HepG2 (cell line): ENCODE results near the gene LARP1. TPM values are rescaled to one million over a fixed set of nuclear protein-coding genes. Genes with fewer than 3 reads are reported as not detected.

Experiments
- DR1 ChIP-seq: sonication (generic); formaldehyde crosslinking; IDR thresholded peaks from 2 replicates; pipeline ENCODE4 v1.8.0; 2021; ENCODE audit warnings: mild to moderate bottlenecking, missing genetic modification reagents, inconsistent platforms
- FLYWCH1 ChIP-seq: sonication (generic); formaldehyde crosslinking; IDR thresholded peaks from 2 replicates; pipeline ENCODE4 v1.8.1; 2023; ENCODE audit warnings: mild to moderate bottlenecking, missing genetic modification reagents
- HOXA3 ChIP-seq: sonication (generic); formaldehyde crosslinking; IDR thresholded peaks from 2 replicates; pipeline ENCODE4 v1.5.0; 2020; ENCODE audit warnings: missing genetic modification reagents
- KAT8 ChIP-seq: IDR thresholded peaks from 2 replicates; pipeline ENCODE4 v1.6.1; 2016; ENCODE audit warnings: missing genetic modification reagents, missing compliant biosample characterization
- KDM2A ChIP-seq: sonication (generic); formaldehyde crosslinking; IDR thresholded peaks from 2 replicates; pipeline ENCODE4 v1.4.0; 2020; ENCODE audit warnings: low read depth, missing genetic modification reagents, borderline replicate concordance
- MAFG ChIP-seq: sonication (generic); formaldehyde crosslinking; IDR thresholded peaks from 2 replicates; pipeline ENCODE4 v1.5.1; 2020; ENCODE audit warnings: mild to moderate bottlenecking, missing genetic modification reagents
- NFYC ChIP-seq: IDR thresholded peaks from 2 replicates; pipeline ENCODE4 v1.6.1; 2016; ENCODE audit warnings: missing genetic modification reagents, missing compliant biosample characterization
- ONECUT2 ChIP-seq: sonication (generic); formaldehyde crosslinking; IDR thresholded peaks from 2 replicates; pipeline ENCODE4 v1.4.0; 2020; ENCODE audit warnings: missing genetic modification reagents
- PITX1 ChIP-seq: sonication (generic); formaldehyde crosslinking; IDR thresholded peaks from 2 replicates; pipeline ENCODE4 v1.5.1; 2020; ENCODE audit warnings: mild to moderate bottlenecking, missing genetic modification reagents
- POLR2A ChIP-seq, 2 experiments: IDR thresholded peaks; 2 replicates each; pipeline ENCODE4 v1.6.1; 2011; ENCODE audit warnings: low read depth in 2 of 2, low read length in 2 of 2, mild to moderate bottlenecking in 1 of 2, moderate library complexity in 1 of 2; ENCODE audit not compliant: insufficient read depth in 1 of 2
- RFX1 ChIP-seq: fragments of 450-650 bp; IDR thresholded peaks from 2 replicates; pipeline ENCODE4 v1.6.1; 2017
- SRSF9 ChIP-seq: fragments of 200-400 bp; formaldehyde crosslinking; IDR thresholded peaks from 2 replicates; pipeline ENCODE4 v1.6.1; 2018; ENCODE audit warnings: borderline replicate concordance, mild to moderate bottlenecking, low read depth, low read length; ENCODE audit not compliant: insufficient read depth, poor library complexity, severe bottlenecking
- TBL1XR1 ChIP-seq: fragments of 150-350 bp; IDR thresholded peaks from 2 replicates; pipeline ENCODE4 v1.6.1; 2014; ENCODE audit warnings: borderline replicate concordance, low read length; ENCODE audit not compliant: partially characterized antibody
- TBP ChIP-seq: sonication (generic); formaldehyde crosslinking; IDR thresholded peaks from 2 replicates; pipeline ENCODE4 v1.5.0; 2020; ENCODE audit warnings: missing genetic modification reagents
- TBX3 ChIP-seq: fragments of 450-650 bp; IDR thresholded peaks from 2 replicates; pipeline ENCODE4 v1.6.1; 2017; ENCODE audit warnings: antibody characterized with exemption, mild to moderate bottlenecking, inconsistent platforms, borderline replicate concordance
- TGIF2 ChIP-seq: IDR thresholded peaks from 2 replicates; pipeline ENCODE4 v1.6.1; 2016; ENCODE audit warnings: control low read depth, missing compliant biosample characterization
- ZBTB43 ChIP-seq: sonication (generic); formaldehyde crosslinking; conservative IDR thresholded peaks from 2 replicates; pipeline ENCODE4 v1.4.0; 2020; ENCODE audit warnings: missing genetic modification reagents
- ZC3H13 ChIP-seq: sonication (generic); formaldehyde crosslinking; IDR thresholded peaks from 2 replicates; pipeline ENCODE4 v1.8.1; 2023; ENCODE audit warnings: mild to moderate bottlenecking, missing genetic modification reagents, moderate library complexity
- ZFP41 ChIP-seq: sonication (generic); formaldehyde crosslinking; IDR thresholded peaks from 2 replicates; pipeline ENCODE4 v1.4.0; 2020; ENCODE audit warnings: mild to moderate bottlenecking, missing genetic modification reagents, borderline replicate concordance
- ZMYM4 ChIP-seq: sonication (generic); formaldehyde crosslinking; IDR thresholded peaks from 2 replicates; pipeline ENCODE4 v1.8.1; 2023; ENCODE audit warnings: mild to moderate bottlenecking, missing genetic modification reagents
- ZNF510 ChIP-seq: sonication (generic); formaldehyde crosslinking; IDR thresholded peaks from 2 replicates; pipeline ENCODE4 v1.4.0; 2020; ENCODE audit warnings: low read depth, mild to moderate bottlenecking, missing genetic modification reagents
- ZNF577 ChIP-seq: sonication (generic); formaldehyde crosslinking; IDR thresholded peaks from 2 replicates; pipeline ENCODE4 v1.4.0; 2020; ENCODE audit warnings: mild to moderate bottlenecking, low read depth, missing genetic modification reagents, borderline replicate concordance
- ZNF614 ChIP-seq: IDR thresholded peaks from 2 replicates; pipeline ENCODE4 v1.6.1; 2018; ENCODE audit warnings: missing biosample characterization, missing genetic modification reagents, inconsistent platforms, borderline replicate concordance
- ZNF703 ChIP-seq: sonication (generic); formaldehyde crosslinking; IDR thresholded peaks from 2 replicates; pipeline ENCODE4 v1.5.1; 2020; ENCODE audit warnings: missing genetic modification reagents, mild to moderate bottlenecking, moderate library complexity, borderline replicate concordance
- ZNF768 ChIP-seq: sonication (generic); formaldehyde crosslinking; IDR thresholded peaks from 2 replicates; pipeline ENCODE4 v1.4.0; 2020; ENCODE audit warnings: missing genetic modification reagents
- ZNF780A ChIP-seq: sonication (generic); formaldehyde crosslinking; IDR thresholded peaks from 2 replicates; pipeline ENCODE4 v1.8.0; 2022; ENCODE audit warnings: mild to moderate bottlenecking, missing genetic modification reagents, moderate library complexity
- ZSCAN22 ChIP-seq: sonication (generic); formaldehyde crosslinking; IDR thresholded peaks from 2 replicates; pipeline ENCODE4 v1.4.0; 2020; ENCODE audit warnings: mild to moderate bottlenecking, missing genetic modification reagents
- ZSCAN29 ChIP-seq: sonication (generic); formaldehyde crosslinking; conservative IDR thresholded peaks from 2 replicates; pipeline ENCODE4 v1.4.0; 2020; ENCODE audit warnings: mild to moderate bottlenecking, missing genetic modification reagents
- polyA plus RNA-seq, 8 experiments: library from polyadenylated mRNA; depleted of rRNA in 3 of 8; stranded (reverse) in 7 of 8; unstranded in 1 of 8; fragments of >200 nt; fragmentation: Illumina TruSeq in 4 of 8; extraction: Trizol in 4 of 8; gene quantifications; 2 replicates each; pipeline versions ENCODE4 v1.2.1 to v1.2.3, GENCODE V29; 2011 to 2016; ENCODE audit warnings: low read depth in 4 of 8, missing spikeins in 1 of 8, mixed read lengths in 1 of 8; ENCODE audit not compliant: insufficient read depth in 1 of 8
- total RNA-seq, 5 experiments: library from RNA; depleted of rRNA; stranded (reverse); fragments of >200 nt; fragmentation: Illumina TruSeq; extraction: Trizol; gene quantifications; 2 replicates each; pipeline ENCODE4 v1.2.3, GENCODE V29; 2016; ENCODE audit warnings: low read depth in 1 of 5
- TF ChIP-seq, protein P1 (sequence below): sonication (generic); formaldehyde crosslinking; IDR thresholded peaks from 2 replicates; pipeline ENCODE4 v1.8.1; 2023; ENCODE audit warnings: mild to moderate bottlenecking, missing genetic modification reagents, borderline replicate concordance
- TF ChIP-seq, protein P2 (sequence below): sonication (generic); formaldehyde crosslinking; IDR thresholded peaks from 2 replicates; pipeline ENCODE4 v1.5.0; 2020; ENCODE audit warnings: mild to moderate bottlenecking, missing genetic modification reagents

Gene LARP1
- total and polyA plus RNA-seq, 2 of the 13 experiments (the other 11 are each of a cell fraction or from before 2014, with no cell fraction given) = 45.2 to 61.4 TPM

DNA sequence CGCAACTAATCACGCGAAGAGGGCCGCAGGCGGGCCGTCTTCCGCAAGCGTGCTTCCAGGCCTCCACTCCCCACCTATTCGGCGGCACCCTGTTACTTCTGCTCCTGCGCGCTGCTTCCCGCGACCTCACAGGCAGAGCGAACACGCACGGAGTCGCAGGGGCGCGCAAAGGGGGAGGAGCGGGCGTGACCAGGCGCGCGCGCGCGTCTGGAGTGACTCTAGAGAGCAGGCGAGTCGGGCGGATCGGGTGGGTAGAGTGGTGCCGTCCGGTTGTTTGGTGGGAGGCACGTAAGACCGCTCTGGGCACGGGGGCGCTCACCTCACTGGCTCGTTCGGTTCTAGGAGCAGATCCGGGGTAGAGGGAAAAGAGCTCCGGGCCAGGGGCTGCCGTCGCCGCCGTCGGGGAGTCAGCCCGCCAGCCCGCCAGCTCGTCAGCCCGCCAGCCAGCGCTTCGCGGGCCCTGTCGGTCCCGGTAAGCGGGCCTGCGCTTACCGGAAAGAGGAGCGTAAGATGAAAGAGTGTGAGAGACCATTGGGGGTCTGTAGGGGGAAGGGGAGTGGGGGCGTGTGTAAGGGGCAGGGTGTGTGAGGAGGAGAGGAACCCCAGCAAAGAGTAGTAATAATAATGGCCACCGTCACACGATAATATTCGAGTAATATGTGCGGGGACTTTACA lies 103.3 kb downstream of the LARP1 start, which contains the start of gene CNOT8 (continued):
- TF ChIP-seq, protein P1, sequence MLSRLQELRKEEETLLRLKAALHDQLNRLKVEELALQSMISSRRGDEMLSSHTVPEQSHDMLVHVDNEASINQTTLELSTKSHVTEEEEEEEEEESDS = no peak
- TF ChIP-seq TBP (CRISPR knock-in tag) (no peak), SRSF9 (no peak), ZNF614 (CRISPR knock-in tag) (no peak), ZSCAN29 (no peak), MAFG (no peak), ZMYM4 (CRISPR knock-in tag) (0 out of 2 replicates have a peak, but pooled peaks have one; percentile 65), TBL1XR1 (peak; percentile 15), POLR2A (IDR thresholded peaks at IDR 0.05; ENCODE audit: insufficient read depth in 1 of 2, low read depth in 2 of 2, low read length in 2 of 2) (peak; percentile 73 to 83), ZFP41 (CRISPR knock-in tag) (no peak), NFYC (CRISPR knock-in tag) (no peak), ZNF510 (CRISPR knock-in tag) (no peak), ZNF780A (CRISPR knock-in tag) (no peak), ZSCAN22 (CRISPR knock-in tag) (no peak), ZNF577 (CRISPR knock-in tag) (no peak), ZBTB43 (CRISPR knock-in tag) (peak; percentile 52; the same call in 1 of the 2 replicates), KAT8 (CRISPR knock-in tag) (peak; percentile 80), PITX1 (CRISPR knock-in tag) (no peak), FLYWCH1 (CRISPR knock-in tag) (no peak), ONECUT2 (CRISPR knock-in tag) (no peak), ZC3H13 (peak; percentile 87; the same call in 1 of the 2 replicates), KDM2A (CRISPR knock-in tag) (peak; percentile 70), RFX1 (no peak), ZNF768 (CRISPR knock-in tag) (0 out of 2 replicates have a peak, but pooled peaks have one; percentile 47), TBX3 (peak; percentile 60; the same call in 1 of the 2 replicates), HOXA3 (CRISPR knock-in tag) (peak; percentile 92), TGIF2 (peak; percentile 74; the same call in 1 of the 2 replicates), DR1 (CRISPR knock-in tag) (peak; percentile 81; the same call in 1 of the 2 replicates), ZNF703 (no peak)
- TF ChIP-seq, protein P2, sequence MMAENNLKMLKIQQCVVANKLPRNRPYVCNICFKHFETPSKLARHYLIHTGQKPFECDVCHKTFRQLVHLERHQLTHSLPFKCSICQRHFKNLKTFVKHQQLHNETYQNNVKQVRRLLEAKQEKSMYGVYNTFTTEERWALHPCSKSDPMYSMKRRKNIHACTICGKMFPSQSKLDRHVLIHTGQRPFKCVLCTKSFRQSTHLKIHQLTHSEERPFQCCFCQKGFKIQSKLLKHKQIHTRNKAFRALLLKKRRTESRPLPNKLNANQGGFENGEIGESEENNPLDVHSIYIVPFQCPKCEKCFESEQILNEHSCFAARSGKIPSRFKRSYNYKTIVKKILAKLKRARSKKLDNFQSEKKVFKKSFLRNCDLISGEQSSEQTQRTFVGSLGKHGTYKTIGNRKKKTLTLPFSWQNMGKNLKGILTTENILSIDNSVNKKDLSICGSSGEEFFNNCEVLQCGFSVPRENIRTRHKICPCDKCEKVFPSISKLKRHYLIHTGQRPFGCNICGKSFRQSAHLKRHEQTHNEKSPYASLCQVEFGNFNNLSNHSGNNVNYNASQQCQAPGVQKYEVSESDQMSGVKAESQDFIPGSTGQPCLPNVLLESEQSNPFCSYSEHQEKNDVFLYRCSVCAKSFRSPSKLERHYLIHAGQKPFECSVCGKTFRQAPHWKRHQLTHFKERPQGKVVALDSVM (CRISPR knock-in tag) = peak; percentile 31; the same call in 1 of the 2 replicates
